ENCODE results near the gene BCAS3. TPM values are rescaled to one million over a fixed set of nuclear protein-coding genes. Genes with fewer than 3 reads are reported as not detected.
A peak's percentile ranks its signal among the peaks of the same experiment; 100 is the strongest.

Gene BCAS3
- total RNA-seq, 4 donors from 2014 or later = 21.7 to 42.2 (median 23.0) TPM

DNA sequence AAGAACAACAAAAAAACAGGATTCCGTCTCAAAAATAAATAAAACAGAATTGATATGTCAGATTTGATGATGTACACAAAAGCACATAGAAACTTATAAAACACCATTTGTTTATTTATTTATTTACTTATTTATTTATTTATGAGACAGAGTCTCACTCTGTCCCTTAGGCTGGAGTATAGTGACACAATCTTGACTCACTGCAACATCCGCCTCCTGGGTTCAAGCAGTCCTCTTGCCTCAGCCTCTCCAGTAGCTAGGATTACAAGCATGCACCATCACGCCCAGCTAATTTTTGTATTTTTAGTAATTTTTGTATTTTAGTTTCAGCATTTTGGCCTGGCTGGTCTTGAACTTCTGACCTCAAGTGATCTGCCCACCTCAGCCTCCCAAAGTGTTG lies 21.4 kb downstream of the BCAS3 start:
- TF ChIP-seq, protein P1, sequence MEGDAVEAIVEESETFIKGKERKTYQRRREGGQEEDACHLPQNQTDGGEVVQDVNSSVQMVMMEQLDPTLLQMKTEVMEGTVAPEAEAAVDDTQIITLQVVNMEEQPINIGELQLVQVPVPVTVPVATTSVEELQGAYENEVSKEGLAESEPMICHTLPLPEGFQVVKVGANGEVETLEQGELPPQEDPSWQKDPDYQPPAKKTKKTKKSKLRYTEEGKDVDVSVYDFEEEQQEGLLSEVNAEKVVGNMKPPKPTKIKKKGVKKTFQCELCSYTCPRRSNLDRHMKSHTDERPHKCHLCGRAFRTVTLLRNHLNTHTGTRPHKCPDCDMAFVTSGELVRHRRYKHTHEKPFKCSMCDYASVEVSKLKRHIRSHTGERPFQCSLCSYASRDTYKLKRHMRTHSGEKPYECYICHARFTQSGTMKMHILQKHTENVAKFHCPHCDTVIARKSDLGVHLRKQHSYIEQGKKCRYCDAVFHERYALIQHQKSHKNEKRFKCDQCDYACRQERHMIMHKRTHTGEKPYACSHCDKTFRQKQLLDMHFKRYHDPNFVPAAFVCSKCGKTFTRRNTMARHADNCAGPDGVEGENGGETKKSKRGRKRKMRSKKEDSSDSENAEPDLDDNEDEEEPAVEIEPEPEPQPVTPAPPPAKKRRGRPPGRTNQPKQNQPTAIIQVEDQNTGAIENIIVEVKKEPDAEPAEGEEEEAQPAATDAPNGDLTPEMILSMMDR (IDR thresholded peaks at IDR 0.05; ENCODE audit: low read depth) = no peak

DNA sequence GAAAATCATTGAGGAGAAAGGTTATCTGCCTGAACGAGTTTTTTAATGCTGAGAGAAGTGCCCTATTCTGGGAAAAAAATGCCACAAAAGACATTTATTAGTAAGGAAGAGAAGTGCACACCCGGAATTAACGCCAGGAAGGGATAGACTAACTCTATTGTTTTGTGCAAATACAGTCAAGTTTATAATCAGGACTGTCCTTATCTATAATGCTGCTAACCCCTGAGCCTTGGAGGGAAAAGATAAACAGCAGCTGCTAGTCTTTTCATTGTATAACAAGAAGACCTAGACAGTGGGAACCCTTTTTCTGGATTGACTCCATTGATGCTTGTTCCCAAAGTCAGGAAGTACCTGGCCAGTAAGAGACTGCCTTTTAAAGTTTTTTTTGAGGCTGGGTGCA lies 26.5 kb downstream of the BCAS3 start:
- TF ChIP-seq, protein P1 (IDR thresholded peaks at IDR 0.05; ENCODE audit: low read depth) = no peak

DNA sequence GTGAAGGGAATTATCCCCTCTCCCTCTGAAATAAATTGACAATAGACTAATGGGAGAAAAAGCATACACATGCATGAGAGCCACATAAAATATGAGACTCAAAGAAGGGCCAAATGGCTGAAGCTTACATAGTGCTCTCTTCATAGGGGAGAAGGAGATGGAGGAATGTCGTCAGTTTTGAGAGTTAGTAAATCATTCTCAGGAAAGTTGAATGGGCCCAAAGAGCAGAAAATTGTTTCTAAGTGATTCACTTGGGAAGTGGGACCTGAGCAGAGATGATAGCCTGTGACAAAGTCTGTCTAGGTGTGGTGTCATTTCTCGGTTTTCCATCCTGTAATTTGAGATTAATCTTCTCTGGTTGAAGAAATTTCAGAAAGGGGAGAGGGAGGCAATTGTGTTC lies 35.0 kb downstream of the BCAS3 start:
- TF ChIP-seq, protein P1 (IDR thresholded peaks at IDR 0.05; ENCODE audit: low read depth) = no peak

DNA sequence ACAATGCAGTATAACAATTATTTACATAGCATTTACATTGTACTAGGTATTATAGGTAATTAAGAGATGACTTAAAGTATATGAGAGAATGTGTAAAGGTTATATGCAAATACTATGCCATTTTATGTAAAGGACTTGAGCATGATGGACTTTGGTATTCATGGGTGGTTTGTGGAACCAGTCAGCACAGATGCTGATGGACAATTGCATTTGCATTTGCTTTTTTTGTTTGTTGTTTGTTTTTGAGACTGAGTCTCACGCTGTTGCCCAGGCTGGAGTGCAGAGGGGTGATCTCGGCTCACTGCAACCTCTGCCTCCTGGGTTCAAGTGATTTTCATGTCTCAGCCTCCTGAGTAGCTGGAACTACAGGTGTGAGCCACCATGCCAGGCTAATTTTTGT lies 36.0 kb downstream of the BCAS3 start:
- TF ChIP-seq, protein P1 (IDR thresholded peaks at IDR 0.05; ENCODE audit: low read depth) = peak; percentile 98

DNA sequence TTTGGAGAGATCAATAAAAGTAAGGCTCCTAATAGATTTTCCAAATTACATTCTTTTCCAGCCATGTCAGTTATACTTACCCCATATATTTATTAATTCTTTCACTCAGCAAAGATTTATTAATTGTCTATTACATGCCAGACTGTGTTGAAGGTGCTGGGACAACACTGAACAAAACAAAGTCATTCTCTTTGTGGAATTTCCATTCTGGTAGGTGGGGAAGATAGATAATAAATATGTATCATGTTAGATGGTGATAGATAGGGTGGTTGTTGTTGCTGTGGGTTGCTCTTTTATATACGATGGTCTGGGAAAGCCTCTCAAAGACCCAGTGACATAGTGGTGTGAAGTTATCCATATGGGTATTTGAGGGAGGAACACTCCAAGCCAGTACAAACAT lies 39.1 kb downstream of the BCAS3 start:
- TF ChIP-seq, protein P1 (IDR thresholded peaks at IDR 0.05; ENCODE audit: low read depth) = peak; percentile 68

DNA sequence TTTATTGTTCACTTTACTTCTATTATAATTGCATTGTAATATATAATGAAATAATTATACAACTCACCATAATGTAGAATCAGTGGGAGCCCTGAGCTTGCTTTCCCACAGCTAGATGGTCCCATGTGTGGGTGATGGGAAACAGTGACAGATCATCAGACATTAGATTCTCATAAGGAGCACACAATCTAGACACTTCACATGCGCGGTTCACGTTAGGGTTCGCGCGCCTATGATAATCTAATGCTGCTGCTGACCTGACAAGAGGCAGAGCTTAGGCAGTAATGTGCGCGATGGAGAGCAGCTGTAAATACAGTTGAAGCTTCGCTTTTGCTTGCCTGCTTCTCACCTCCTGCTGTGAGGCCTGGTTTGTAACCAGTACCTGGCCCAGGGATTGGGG lies 40.2 kb downstream of the BCAS3 start:
- TF ChIP-seq, protein P1 (IDR thresholded peaks at IDR 0.05; ENCODE audit: low read depth) = no peak

DNA sequence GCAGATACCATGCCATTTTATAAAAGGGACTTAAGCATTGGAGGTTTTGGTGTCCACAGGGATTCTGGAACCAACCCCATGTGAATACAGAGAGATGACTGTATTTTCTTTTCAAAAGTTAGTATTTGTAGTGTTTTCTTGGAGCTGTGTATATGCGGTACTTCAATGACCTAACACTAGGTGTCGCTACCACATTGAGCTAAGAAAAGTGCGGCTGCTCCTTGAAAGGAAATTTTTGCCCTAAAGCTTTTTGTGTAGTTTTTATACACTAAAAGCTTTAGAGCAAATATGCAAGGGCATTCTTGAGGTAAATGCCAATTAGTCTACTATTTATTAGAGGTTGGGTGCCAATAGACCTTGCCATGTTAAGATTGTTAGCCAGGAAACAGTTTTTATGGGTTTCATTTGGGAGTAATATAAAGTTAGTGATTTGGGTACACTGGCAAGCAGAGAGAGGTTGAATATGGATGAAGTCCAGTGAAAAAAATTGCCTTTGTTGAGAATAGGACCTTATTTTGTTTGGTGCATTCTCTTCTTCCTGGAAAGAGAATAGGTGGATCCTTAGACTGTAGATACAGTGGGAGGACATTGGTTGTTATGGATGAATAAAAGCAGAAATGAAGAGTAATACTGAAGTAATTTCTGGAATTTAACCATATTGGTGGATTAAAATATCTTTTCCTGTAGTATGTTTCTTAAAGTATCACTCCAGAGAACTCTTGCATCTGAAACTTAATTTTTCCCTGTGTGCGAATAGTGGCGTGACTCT lies 43.3 kb downstream of the BCAS3 start:
- TF ChIP-seq, protein P1 (IDR thresholded peaks at IDR 0.05; ENCODE audit: low read depth) = no peak
